Testis (tissue), 2 donors: ENCODE data around the gene PCNT.
"Not testable (repeated sequence)": the region's sequence is repeated elsewhere in the genome, so short reads cannot be mapped to it uniquely, and the experiment has no call there.

ENCODE experiments used
- POLR2A ChIP-seq: fragments of 450-650 bp; IDR thresholded peaks from one replicate; pipeline ENCODE4 v1.6.1; 2017; ENCODE audit warnings: antibody characterized with exemption, mild to moderate bottlenecking, moderate library complexity
- TF ChIP-seq, protein P1 (sequence below), 3 experiments: fragments of 450-650 bp in 2 of 3; fragments of 200-600 bp in 1 of 3; sonication (generic) in 1 of 3; IDR thresholded peaks; one replicate each; pipeline ENCODE4 v1.5.1; 2016 to 2019; ENCODE audit warnings: antibody characterized with exemption in 3 of 3, mild to moderate bottlenecking in 2 of 3, moderate library complexity in 1 of 3

DNA sequence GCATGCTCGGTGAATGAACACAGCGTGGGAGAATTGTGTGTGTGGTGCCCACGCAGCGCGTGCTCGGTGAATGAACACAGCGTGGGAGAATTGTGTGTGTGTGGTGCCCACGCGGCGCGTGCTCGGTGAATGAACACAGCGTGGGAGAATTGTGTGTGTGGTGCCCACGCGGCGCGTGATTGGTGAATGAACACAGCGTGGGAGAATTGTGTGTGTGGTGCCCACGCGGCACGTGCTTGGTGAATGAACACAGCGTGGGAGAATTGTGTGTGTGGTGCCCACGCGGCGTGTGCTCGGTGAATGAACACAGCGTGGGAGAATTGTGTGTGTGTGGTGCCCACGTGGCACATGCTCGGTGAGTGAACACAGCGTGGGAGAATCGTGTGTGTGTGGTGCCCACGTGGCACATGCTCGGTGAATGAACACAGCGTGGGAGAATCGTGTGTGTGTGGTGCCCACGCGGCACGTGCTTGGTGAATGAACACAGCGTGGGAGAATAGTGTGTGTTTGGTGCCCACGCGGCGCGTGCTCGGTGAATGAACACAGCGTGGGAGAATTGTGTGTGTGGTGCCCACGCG lies 79.4 kb downstream of the PCNT start:
- TF ChIP-seq, protein P1, sequence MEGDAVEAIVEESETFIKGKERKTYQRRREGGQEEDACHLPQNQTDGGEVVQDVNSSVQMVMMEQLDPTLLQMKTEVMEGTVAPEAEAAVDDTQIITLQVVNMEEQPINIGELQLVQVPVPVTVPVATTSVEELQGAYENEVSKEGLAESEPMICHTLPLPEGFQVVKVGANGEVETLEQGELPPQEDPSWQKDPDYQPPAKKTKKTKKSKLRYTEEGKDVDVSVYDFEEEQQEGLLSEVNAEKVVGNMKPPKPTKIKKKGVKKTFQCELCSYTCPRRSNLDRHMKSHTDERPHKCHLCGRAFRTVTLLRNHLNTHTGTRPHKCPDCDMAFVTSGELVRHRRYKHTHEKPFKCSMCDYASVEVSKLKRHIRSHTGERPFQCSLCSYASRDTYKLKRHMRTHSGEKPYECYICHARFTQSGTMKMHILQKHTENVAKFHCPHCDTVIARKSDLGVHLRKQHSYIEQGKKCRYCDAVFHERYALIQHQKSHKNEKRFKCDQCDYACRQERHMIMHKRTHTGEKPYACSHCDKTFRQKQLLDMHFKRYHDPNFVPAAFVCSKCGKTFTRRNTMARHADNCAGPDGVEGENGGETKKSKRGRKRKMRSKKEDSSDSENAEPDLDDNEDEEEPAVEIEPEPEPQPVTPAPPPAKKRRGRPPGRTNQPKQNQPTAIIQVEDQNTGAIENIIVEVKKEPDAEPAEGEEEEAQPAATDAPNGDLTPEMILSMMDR (IDR thresholded peaks at IDR 0.05): not testable (repeated sequence)
- not testable (repeated sequence) for TF ChIP-seq POLR2A
